GM19468 (cell line): ENCODE data around the gene KRTAP10-3.
"Not testable (repeated sequence)": the region's sequence is repeated elsewhere in the genome, so short reads cannot be mapped to it uniquely, and the experiment has no call there.

Experiments used
- ATAC-seq: cut with Tn5 transposase; IDR thresholded peaks from one replicate; pipeline ENCODE4 v1.9.1; 2021; ENCODE audit warnings: mild to moderate bottlenecking, moderate library complexity, moderate number of reproducible peaks; ENCODE audit not compliant: unreplicated experiment; ENCODE audit errors: extremely low read depth

Gene KRTAP10-3

GRCh38 chr21:44572959-44573583 lies 14.5 kb upstream of the KRTAP10-3 start:
- ATAC-seq: no peak

DNA sequence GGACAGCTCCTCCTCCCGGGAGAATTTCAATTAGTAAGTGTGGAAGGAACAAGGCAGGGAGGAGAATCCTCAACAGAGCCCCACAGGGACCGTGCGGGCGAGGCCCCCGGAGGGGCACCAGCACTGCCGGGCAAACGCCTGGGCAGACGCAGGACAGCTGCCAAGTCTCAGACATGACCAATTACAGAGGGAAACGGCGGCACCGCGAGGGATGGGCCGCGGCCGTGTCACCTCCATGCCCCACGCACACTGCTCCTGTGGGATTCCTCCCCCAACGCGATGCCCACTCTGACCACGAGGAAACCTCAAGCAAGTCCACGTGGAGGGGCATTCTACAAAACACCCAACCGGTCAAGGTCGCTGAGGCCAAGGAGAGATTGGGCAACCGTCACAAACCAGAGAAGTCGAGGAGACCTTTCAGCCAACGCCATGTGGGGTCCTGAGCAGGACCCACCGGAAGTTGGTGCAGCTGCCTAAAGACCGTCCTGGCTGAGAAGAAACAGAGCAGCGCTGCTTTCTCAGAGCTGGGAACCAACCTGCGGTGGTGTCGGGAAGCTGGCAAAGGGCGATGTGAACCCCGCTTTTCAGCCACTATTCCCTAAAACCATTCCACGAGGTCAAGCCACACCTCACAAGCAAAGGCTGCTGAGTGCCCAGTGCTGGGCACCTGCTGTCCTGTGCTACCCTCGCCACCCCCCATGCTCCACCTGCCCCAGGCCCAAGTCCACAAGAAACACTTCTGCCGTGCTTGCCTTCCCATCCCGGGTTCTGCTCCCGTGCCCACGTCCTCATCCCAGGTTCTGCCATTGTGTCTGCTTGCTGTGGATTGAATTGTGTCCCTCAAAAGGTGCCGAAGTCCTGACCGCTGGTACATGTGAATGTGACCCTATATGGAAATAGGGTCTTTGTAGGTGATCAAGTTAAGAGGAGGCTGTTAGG lies 13.5 kb upstream of the KRTAP10-3 start:
- ATAC-seq: no peak

GRCh38 chr21:44571296-44571695 lies 12.7 kb upstream of the KRTAP10-3 start:
- ATAC-seq: no peak

DNA sequence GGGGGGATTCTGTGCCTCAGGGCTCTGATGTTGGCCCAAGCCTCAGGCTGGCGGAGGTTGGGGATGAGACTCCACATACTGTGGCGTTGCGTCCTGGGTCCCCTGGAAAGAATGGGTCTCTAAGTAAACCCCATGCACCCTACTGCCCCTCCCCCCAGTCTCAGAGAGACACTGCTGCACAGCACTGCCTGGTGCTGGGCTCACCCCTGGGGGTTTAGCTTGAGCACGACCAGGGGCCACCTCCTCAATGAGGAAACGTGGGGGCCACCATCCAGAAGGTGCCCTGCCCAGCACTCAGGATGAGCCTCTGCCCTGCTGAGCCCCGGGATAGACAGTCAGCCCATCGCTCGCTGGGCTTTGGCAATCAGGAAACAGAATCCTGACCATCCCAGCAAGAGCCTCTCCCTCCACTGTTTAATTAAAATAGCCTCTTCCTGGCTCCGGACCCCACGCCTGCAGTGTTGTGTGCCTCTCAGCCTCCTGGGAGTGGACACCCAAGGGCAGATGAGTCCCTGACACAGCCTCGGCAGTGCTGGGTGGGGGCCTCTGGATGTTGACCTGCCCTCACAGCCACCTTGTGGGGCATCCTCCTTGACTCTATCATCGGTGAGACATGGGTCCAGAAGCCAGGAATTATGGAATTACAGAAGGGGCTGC lies 11.4 kb upstream of the KRTAP10-3 start:
- no peak for ATAC-seq

DNA sequence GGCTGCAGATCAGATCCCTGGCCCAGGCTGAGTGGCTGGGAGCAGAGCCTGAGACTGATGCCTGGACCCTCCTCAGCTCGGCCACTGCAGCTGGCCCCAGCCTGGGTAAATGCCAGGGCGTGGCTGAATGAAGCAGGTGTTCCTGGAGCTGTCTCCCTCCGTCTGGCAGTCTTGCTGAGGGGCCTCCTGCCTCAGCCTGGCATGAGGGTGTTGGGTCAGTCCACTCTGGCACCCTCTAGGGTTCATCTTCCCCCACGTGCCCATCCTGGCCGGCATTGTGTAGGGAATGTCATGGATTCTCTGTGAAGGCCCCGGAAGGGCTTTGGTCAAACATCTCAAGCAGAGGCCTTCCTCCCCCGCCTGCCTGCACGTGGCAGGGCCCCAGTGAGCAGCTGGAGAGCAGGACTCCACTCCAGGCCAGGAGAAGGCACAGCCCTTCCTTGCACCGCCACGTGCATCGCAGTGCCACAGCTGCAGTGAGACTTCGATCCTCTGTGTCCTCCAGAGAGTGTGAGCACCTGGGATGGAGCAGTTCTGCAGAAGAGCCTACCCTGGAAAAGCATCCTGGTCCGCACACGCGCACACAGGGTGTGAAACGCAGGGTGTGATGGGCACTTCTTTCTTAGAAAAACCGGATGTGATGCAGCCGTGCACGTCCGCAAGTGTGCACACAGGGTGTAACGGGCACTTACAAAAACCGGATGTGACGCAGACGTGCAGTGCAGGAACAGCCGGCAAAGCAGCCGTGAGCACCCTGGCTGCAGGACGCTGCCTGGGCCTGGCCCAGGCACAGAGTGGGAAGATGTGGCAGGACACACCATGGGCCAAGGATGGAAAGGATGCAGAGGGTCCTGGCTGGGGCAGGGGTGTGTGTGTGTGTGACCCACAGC lies 10.3 kb upstream of the KRTAP10-3 start:
- ATAC-seq: no peak

- ATAC-seq: no peak
Measured at GRCh38 chr21:44568261-44568660, 9.7 kb upstream of the KRTAP10-3 start.

GRCh38 chr21:44567481-44568171 lies 9.0 kb upstream of the KRTAP10-3 start:
- ATAC-seq: no peak

DNA sequence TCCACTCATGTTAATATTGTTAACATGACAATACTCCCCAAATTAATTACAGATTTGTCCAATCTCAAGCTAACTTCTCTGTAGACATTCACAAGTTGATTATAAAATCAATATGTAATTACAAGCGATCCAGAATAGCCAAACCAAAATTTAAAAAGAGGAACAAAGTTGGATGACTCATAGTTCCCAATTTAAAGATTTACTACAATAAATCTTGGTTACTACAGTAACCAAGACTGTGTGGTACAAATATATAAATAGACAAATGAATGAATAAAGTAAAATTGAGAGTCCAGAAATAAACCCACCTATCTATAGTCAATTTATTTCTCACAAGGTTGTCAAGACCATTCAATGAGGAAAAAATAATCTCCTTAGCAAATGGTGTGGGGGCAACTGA lies 7.8 kb upstream of the KRTAP10-3 start:
- no peak for ATAC-seq

GRCh38 chr21:44564886-44565598 lies 6.4 kb upstream of the KRTAP10-3 start:
- ATAC-seq: no peak

GRCh38 chr21:44564099-44564498 lies 5.5 kb upstream of the KRTAP10-3 start:
- no peak for ATAC-seq

- ATAC-seq: not testable (repeated sequence)
Measured at GRCh38 chr21:44558329-44558675, 293 bp downstream of the KRTAP10-3 start.

DNA sequence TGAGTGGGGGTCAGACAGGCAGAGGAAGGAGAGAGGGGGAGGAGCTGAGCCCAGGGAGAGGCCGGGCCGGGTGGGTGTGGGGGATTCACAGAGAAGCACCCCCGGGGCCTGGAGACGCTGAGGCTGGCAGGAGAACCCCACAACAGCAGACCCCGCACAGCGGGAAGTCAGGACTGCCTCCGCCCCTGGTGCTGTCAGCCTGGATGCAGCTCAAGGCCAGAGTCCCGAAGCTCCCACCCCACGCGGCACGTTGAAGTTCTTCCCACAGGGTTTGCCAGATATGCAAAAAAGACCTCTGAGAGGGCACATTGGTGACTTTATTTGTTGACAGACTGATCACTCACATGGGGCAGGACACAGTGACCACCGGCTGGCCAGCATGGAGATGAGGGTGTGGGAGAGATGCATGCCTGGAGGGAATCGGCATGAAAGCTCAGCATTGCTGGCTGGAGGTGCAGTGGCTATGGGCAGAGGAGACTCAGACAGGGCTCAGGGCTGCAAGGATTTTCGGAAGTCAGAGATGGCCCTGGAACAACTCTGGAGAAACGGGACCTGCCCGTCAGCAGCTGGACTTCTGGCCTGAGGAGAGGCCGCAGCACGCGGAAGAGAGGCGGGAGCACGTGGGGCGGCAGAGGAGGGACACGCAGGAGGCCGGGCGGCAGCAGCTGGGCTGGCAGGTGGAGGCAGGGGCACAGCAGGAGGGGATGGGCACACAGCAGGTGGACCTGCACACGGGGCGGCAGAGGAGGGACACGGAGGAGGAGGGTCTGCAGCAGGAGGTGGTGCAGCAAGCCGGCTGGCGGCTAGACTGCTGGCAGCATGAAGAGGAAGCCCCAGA lies 885 bp downstream of the KRTAP10-3 start:
- no peak for ATAC-seq

- no peak for ATAC-seq
Measured at GRCh38 chr21:44556879-44557278, 1.7 kb downstream of the KRTAP10-3 start.

GRCh38 chr21:44555200-44555875 lies 3.3 kb downstream of the KRTAP10-3 start:
- no peak for ATAC-seq

GRCh38 chr21:44552681-44553080 lies 5.9 kb downstream of the KRTAP10-3 start:
- no peak for ATAC-seq

- no peak for ATAC-seq
Measured at GRCh38 chr21:44552136-44552535, 6.5 kb downstream of the KRTAP10-3 start.

DNA sequence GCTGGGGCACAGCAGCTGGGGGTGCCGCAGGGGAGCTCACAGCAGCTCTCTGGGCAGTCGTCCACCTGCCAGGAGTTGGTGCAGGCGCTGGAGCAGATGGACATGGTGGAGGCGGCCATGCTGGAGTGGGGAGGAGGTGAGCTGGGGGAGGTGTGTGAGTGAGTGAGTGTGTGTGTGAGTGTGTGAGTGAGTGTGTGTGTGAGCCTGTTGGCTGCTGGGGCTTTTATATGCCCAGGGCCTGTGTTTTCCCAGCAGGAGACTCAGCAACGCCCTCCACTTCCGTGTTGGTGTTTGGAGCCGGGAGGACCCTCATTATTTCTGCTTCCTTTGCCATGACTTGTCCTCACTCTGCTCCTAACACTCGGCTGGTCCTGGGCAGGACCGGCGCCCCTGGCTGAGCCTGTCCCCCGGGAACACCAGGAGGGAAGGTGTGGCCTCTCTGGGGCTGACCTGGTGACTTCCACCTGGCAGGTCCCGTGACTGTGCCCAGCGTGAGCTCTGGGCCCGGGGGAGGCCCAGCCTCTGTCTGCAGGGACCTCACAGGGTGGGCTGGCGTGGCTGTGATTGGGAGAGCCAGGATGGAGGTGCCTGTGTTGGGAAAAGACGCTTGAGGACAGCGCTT lies 7.1 kb downstream of the KRTAP10-3 start, which contains the start of gene KRTAP10-2:
Gene KRTAP10-2 (minus strand): TSS at position 166 of the 622 bp plus-strand sequence. CDS start 47 bp downstream, at position 119.
- no peak for ATAC-seq
